CD8-positive, alpha-beta memory T cell (primary cell): ENCODE results near the gene SLC29A2. TPM values are rescaled to one million over a fixed set of nuclear protein-coding genes. Genes with fewer than 3 reads are reported as not detected.
"Not testable (repeated sequence)": the region's sequence is repeated elsewhere in the genome, so short reads cannot be mapped to it uniquely, and the experiment has no call there.

Experiments used
- CTCF ChIA-PET: fragments of 350-600 bp; sonication (Branson Sonifier 250); formaldehyde crosslinking; loops from one replicate; lab custom pipeline; 2021; ENCODE audit warnings: antibody characterized with exemption; lab: Charles Lee
- POLR2A ChIA-PET: fragments of 350-600 bp; sonication (Branson Sonifier 250); formaldehyde crosslinking; loops from one replicate; lab custom pipeline; 2021; ENCODE audit warnings: antibody characterized with exemption; lab: Charles Lee
- DNase-seq, 5 donors: peaks; one replicate each; pipeline versions ENCODE4 v3.0.0 to v3.0.0-alpha.2; 2020 to 2022; ENCODE audit warnings: mixed read lengths in 1 of 5
- H3K27ac ChIP-seq: one replicate; pipeline ENCODE4 v1.7.0; 2013; ENCODE audit warnings: low read depth, mild to moderate bottlenecking, low read length, moderate library complexity
- H3K27me3 ChIP-seq: 2 replicates; pipeline ENCODE4 v1.7.0; 2013; ENCODE audit warnings: low read length, mild to moderate bottlenecking; ENCODE audit not compliant: insufficient read depth, poor library complexity, severe bottlenecking
- H3K36me3 ChIP-seq: 2 replicates; pipeline ENCODE4 v1.7.0; 2013; ENCODE audit warnings: mild to moderate bottlenecking, low read length, moderate library complexity; ENCODE audit not compliant: insufficient read depth
- H3K4me1 ChIP-seq: 2 replicates; pipeline ENCODE4 v1.7.0; 2013; ENCODE audit warnings: mild to moderate bottlenecking, low read length, moderate library complexity; ENCODE audit not compliant: insufficient read depth
- H3K4me3 ChIP-seq: 2 replicates; pipeline ENCODE4 v1.7.0; 2013; ENCODE audit warnings: mild to moderate bottlenecking, low read length
- H3K9me3 ChIP-seq: 2 replicates; pipeline ENCODE4 v1.7.0; 2013; ENCODE audit warnings: mild to moderate bottlenecking, low read length
- H3K27ac Mint-ChIP-seq, 8 donors: one replicate each; pipeline ENCODE4 v1.8.0; 2020 to 2021; ENCODE audit warnings: mixed read lengths in 8 of 8, mild to moderate bottlenecking in 6 of 8, inconsistent platforms in 3 of 8, moderate library complexity in 3 of 8
- H3K27me3 Mint-ChIP-seq, 2 donors: one replicate each; pipeline ENCODE4 v1.8.0; 2020 to 2021; ENCODE audit warnings: mixed read lengths in 2 of 2, mild to moderate bottlenecking in 1 of 2, moderate library complexity in 1 of 2
- H3K36me3 Mint-ChIP-seq, 3 donors: one replicate each; pipeline ENCODE4 v1.8.0; 2020 to 2021; ENCODE audit warnings: mixed read lengths in 3 of 3, inconsistent platforms in 1 of 3, mild to moderate bottlenecking in 1 of 3
- H3K4me1 Mint-ChIP-seq, 3 donors: one replicate each; pipeline ENCODE4 v1.8.0; 2020 to 2021; ENCODE audit warnings: mixed read lengths in 3 of 3, inconsistent platforms in 1 of 3, mild to moderate bottlenecking in 1 of 3
- H3K4me3 Mint-ChIP-seq, 7 donors: one replicate each; pipeline ENCODE4 v1.8.0; 2020 to 2021; ENCODE audit warnings: mixed read lengths in 7 of 7, mild to moderate bottlenecking in 6 of 7, moderate library complexity in 4 of 7, inconsistent platforms in 2 of 7
- H3K9me3 Mint-ChIP-seq, 5 donors: one replicate each; pipeline ENCODE4 v1.8.0; 2020 to 2022; ENCODE audit warnings: mixed read lengths in 5 of 5, mild to moderate bottlenecking in 3 of 5, moderate library complexity in 2 of 5, inconsistent platforms in 1 of 5
- polyA plus RNA-seq: library from polyadenylated mRNA; unstranded; fragments of 300-500 nt; fragmentation: Illumina TruSeq; gene quantifications from one replicate; pipeline ENCODE4 v1.2.3, GENCODE V29; 2021
- total RNA-seq, 2 experiments: library from RNA; stranded (reverse); gene quantifications; one replicate each; pipeline ENCODE4 v1.2.3, GENCODE V29; 2021

SLC29A2 gene
- total and polyA plus RNA-seq, 3 experiments from 2014 or later: 1.9 to 8.5 (median 7.9) TPM

DNA sequence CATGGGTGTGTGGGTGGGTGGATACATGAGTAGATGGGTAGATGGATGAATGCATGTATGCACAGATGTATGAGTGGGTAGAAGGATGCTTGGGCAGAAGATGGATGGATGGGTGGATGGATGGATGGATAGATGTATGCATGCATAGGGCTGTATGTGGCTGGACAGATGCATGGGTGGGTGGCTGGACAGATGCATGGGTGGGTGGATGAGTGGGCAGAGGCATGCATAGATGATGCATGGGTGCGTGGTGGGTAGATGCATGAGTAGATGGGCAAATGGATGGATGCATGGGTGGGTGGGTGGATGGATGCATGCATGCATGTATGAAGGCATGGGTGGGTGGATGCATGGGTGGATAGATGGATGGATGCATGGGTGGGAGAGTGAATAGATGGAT lies 47.9 kb downstream of the SLC29A2 start:
- peaks cover 0 to 4% (median 0%) of the 10 kb centered on the region in 5 donors for H3K9me3 Mint-ChIP-seq
- CTCF ChIA-PET: interaction anchor here (4.0 kb wide), 1 partner anchor 12 kb away, joined by 47 read pairs; no protein-coding TSS in a partner anchor

DNA sequence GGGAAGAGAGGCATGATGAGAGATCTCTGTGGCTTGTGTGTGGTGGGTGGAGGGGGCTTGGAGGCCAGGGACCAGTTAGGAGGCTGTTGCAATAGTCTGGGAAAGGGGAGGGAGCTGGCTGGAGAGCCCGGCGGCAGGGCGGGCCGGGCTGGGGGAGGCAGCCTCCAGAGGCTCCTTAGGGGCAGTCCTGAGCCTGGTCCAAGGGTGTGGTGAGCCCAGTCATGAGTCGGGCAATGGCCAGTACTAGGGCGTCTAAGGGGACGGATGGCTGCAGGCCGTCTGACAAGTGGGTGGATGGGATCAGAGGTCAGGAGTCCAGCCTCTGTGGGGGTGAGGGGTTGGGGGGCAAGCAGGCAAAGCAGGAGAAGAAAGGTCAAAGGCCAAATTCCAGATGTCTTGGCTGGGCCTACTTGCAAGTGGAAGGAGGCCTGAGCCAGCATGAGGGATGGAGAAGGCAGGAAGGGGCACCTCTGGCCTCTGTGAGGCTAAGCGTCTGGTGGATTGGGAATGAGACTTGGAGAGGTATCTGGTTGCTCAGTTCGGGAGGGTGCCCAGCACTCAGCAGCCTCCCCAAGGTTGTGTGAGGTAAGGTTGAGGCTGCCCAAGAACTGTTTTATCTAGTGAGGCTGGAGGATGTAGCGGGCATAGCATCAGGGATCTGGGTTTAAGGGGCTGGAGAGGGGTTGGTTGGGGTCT lies 48.7 kb downstream of the SLC29A2 start:
- no peaks in the 10 kb centered on the region for H3K9me3 ChIP-seq
- H3K36me3 Mint-ChIP-seq: no peaks in the 10 kb centered on the region
- ChIA-PET CTCF (interaction anchor here (1.0 to 1.6 kb wide), 2 partner anchors 12 to 116 kb away, joined by 4 to 9 read pairs; partner anchors contain the start of gene MRPL11), POLR2A (interaction anchor here (1.9 kb wide), 1 partner anchor 11 kb away, joined by 11 read pairs; no protein-coding TSS in a partner anchor)
- H3K4me3 Mint-ChIP-seq: no peak overlapping the region
- no peak overlapping the region for H3K27ac ChIP-seq
- H3K36me3 ChIP-seq: no peaks in the 10 kb centered on the region
- H3K27me3 ChIP-seq: no peaks in the 10 kb centered on the region
- H3K27ac Mint-ChIP-seq: peak overlapping the region in 5 of 8 donors; percentile 20 to 58 (median 40)
- H3K27me3 Mint-ChIP-seq: peaks cover 0 to 2% of the 10 kb centered on the region in 2 donors
- H3K4me3 ChIP-seq: no peak overlapping the region
- no peak for DNase-seq
- peaks cover 51 to 66% (median 52%) of the 10 kb centered on the region in 3 donors for H3K4me1 Mint-ChIP-seq
- H3K4me1 ChIP-seq: peaks cover 49% of the 10 kb centered on the region
- H3K9me3 Mint-ChIP-seq: peaks cover 0 to 4% (median 0%) of the 10 kb centered on the region in 5 donors

More for the DNA sequence above, 47.9 kb downstream of the SLC29A2 start:
- POLR2A ChIA-PET: interaction anchor here (1.0 kb wide), 1 partner anchor 11 kb away, joined by 3 read pairs; no protein-coding TSS in a partner anchor
- Mint-ChIP-seq H3K36me3 (no peaks in the 10 kb centered on the region), H3K27ac (peak overlapping the region in 2 of 8 donors; percentile 27 to 78), H3K27me3 (peaks cover 0 to 3% of the 10 kb centered on the region in 2 donors), H3K4me1 (peaks cover 51 to 66% (median 52%) of the 10 kb centered on the region in 3 donors), H3K4me3 (no peak overlapping the region)
- Histone ChIP-seq H3K27me3 (no peaks in the 10 kb centered on the region), H3K9me3 (no peaks in the 10 kb centered on the region), H3K36me3 (no peaks in the 10 kb centered on the region), H3K4me1 (peaks cover 49% of the 10 kb centered on the region), H3K27ac (no peak overlapping the region), H3K4me3 (no peak overlapping the region)
- no peak for DNase-seq

- H3K4me3 ChIP-seq: no peak overlapping the region
- Mint-ChIP-seq H3K4me3 (no peak overlapping the region), H3K27ac (peak overlapping the region in 3 of 8 donors; percentile 27 to 80 (median 47)), H3K36me3 (no peaks in the 10 kb centered on the region), H3K9me3 (peaks cover 0 to 4% (median 0%) of the 10 kb centered on the region in 5 donors), H3K4me1 (peaks cover 49 to 63% (median 50%) of the 10 kb centered on the region in 3 donors), H3K27me3 (no peaks in the 10 kb centered on the region)
- ChIA-PET CTCF (interaction anchor here (0.9 to 1.6 kb wide), 4 partner anchors 9 to 117 kb away, joined by 3 to 11 read pairs (median 6); partner anchors contain the start of genes MRPL11 and YIF1A), POLR2A (interaction anchor here (1.9 kb wide), 1 partner anchor 9 kb away, joined by 11 read pairs; no protein-coding TSS in a partner anchor)
- H3K36me3 ChIP-seq: no peaks in the 10 kb centered on the region
- H3K9me3 ChIP-seq: no peaks in the 10 kb centered on the region
- peaks cover 45% of the 10 kb centered on the region for H3K4me1 ChIP-seq
- H3K27ac ChIP-seq: no peak overlapping the region
- H3K27me3 ChIP-seq: no peaks in the 10 kb centered on the region
- no peak for DNase-seq
These were observed 50.0 kb downstream of the SLC29A2 start for GRCh38 chr11:66321606-66322005.

DNA sequence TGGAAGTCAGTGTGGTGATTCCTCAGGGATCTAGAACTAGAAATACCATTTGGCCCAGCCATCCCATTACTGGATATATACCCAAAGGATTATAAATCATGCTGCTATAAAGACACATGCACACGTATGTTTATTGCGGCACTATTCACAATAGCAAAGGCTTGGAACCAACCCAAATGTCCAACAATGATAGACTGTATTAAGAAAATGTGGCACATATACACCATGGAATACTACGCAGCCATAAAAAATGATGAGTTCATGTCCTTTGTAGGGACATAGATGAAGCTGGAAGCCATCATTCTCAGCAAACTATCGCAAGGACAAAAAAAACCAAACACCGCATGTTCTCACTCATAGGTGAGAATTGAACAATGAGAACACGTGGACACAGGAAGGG lies 50.8 kb downstream of the SLC29A2 start:
- DNase-seq, CTCF ChIA-PET, H3K27me3 ChIP-seq, POLR2A ChIA-PET, H3K36me3 ChIP-seq, H3K4me3 Mint-ChIP-seq, H3K4me3 ChIP-seq, H3K27me3 Mint-ChIP-seq, H3K27ac ChIP-seq, H3K9me3 ChIP-seq, H3K36me3 Mint-ChIP-seq, H3K9me3 Mint-ChIP-seq: not testable (repeated sequence)
- peaks cover 39% of the 10 kb centered on the region for H3K4me1 ChIP-seq
- peaks cover 47 to 61% (median 49%) of the 10 kb centered on the region in 3 donors for H3K4me1 Mint-ChIP-seq
- H3K27ac Mint-ChIP-seq: peak overlapping the region in 1 of 8 donors; percentile 66

DNA sequence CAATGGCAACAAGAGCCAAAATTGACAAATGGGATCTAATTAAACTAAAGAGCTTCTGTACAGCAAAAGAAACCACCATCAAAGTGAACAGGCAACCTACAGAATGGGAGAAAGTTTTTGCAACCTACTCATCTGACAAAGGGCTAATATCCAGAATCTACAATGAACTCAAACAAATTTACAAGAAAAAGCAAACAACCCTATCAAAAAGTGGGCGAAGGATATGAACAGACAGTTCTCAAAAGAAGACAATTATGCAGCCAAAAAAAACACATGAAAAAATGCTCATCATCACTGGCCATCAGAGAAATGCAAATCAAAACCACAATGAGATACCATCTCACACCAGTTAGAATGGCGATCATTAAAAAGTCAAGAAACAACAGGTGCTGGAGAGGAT lies 51.3 kb downstream of the SLC29A2 start:
- peaks cover 37% of the 10 kb centered on the region for H3K4me1 ChIP-seq
- peak overlapping the region in 5 of 8 donors; percentile 71 to 99 (median 97) for H3K27ac Mint-ChIP-seq
- H3K27me3 ChIP-seq, POLR2A ChIA-PET, CTCF ChIA-PET, H3K9me3 ChIP-seq, H3K27ac ChIP-seq, H3K27me3 Mint-ChIP-seq, H3K4me3 ChIP-seq, H3K36me3 ChIP-seq, H3K36me3 Mint-ChIP-seq, DNase-seq, H3K9me3 Mint-ChIP-seq: not testable (repeated sequence)
- peak overlapping the region in 1 of 7 donors; percentile 41 for H3K4me3 Mint-ChIP-seq
- peaks cover 48 to 61% (median 51%) of the 10 kb centered on the region in 3 donors for H3K4me1 Mint-ChIP-seq

GRCh38 chr11:66318600-66318970 lies 53.0 kb downstream of the SLC29A2 start:
- H3K9me3 ChIP-seq: no peaks in the 10 kb centered on the region
- H3K27ac Mint-ChIP-seq: peak overlapping the region; percentile 97 to 99 (median 98)
- no peaks in the 10 kb centered on the region for H3K27me3 ChIP-seq
- peak overlapping the region; percentile 73 for H3K27ac ChIP-seq
- peaks cover 54 to 65% (median 56%) of the 10 kb centered on the region in 3 donors for H3K4me1 Mint-ChIP-seq
- peaks cover 52% of the 10 kb centered on the region for H3K4me1 ChIP-seq
- ChIA-PET CTCF (interaction anchor here (1.0 to 2.1 kb wide), 3 partner anchors 8 to 120 kb away, joined by 4 to 10 read pairs (median 8); partner anchors contain the start of gene MRPL11), POLR2A (interaction anchor here (1.1 to 2.5 kb wide), 2 partner anchors 8 to 54 kb away, joined by 3 to 10 read pairs; partner anchors contain the start of gene SLC29A2)
- H3K36me3 Mint-ChIP-seq: peaks cover 0 to 2% (median 0%) of the 10 kb centered on the region in 3 donors
- H3K27me3 Mint-ChIP-seq: no peaks in the 10 kb centered on the region
- no peaks in the 10 kb centered on the region for H3K36me3 ChIP-seq
- peak overlapping the region; percentile 54 for H3K4me3 ChIP-seq
- H3K4me3 Mint-ChIP-seq: peak overlapping the region; percentile 66 to 89 (median 77)
- H3K9me3 Mint-ChIP-seq: peaks cover 0 to 4% (median 0%) of the 10 kb centered on the region in 5 donors
- no peak for DNase-seq

- Mint-ChIP-seq H3K4me3 (peak overlapping the region; percentile 66 to 89 (median 77)), H3K9me3 (peaks cover 0 to 4% (median 0%) of the 10 kb centered on the region in 5 donors), H3K27ac (peak overlapping the region; percentile 97 to 99 (median 98)), H3K27me3 (no peaks in the 10 kb centered on the region), H3K4me1 (peaks cover 53 to 68% (median 53%) of the 10 kb centered on the region in 3 donors), H3K36me3 (peaks cover 0 to 2% (median 0%) of the 10 kb centered on the region in 3 donors)
- no peaks in the 10 kb centered on the region for H3K36me3 ChIP-seq
- peak; percentile 57 to 95 (median 85) for DNase-seq
- H3K27ac ChIP-seq: peak overlapping the region; percentile 73
- POLR2A ChIA-PET: interaction anchor here (0.6 to 2.5 kb wide), 9 partner anchors 9 to 459 kb away, joined by 3 to 10 read pairs (median 4); partner anchors contain the start of genes BRMS1, RIN1 and SLC29A2
- CTCF ChIA-PET: interaction anchor here (0.8 to 2.1 kb wide), 6 partner anchors 9 to 121 kb away, joined by 3 to 10 read pairs (median 6); partner anchors contain the start of gene MRPL11
- peaks cover 58% of the 10 kb centered on the region for H3K4me1 ChIP-seq
- no peaks in the 10 kb centered on the region for H3K9me3 ChIP-seq
- H3K4me3 ChIP-seq: peak overlapping the region; percentile 56
- no peaks in the 10 kb centered on the region for H3K27me3 ChIP-seq
These were observed 53.6 kb downstream of the SLC29A2 start for GRCh38 chr11:66317723-66318599.
